HFFc6 (cell line): ENCODE data around the gene RNF181. TPM values are rescaled to one million over a fixed set of nuclear protein-coding genes. Genes with fewer than 3 reads are reported as not detected.

ENCODE experiments used
- DNase-seq: peaks from one replicate; pipeline ENCODE4 v3.0.0-alpha.2; 2018
- H3K27ac Mint-ChIP-seq: 2 replicates; pipeline ENCODE4 v1.8.0; 2020; ENCODE audit warnings: mild to moderate bottlenecking, mixed read lengths
- H3K27me3 Mint-ChIP-seq: 2 replicates; pipeline ENCODE4 v1.8.0; 2021; ENCODE audit warnings: mild to moderate bottlenecking, moderate library complexity, mixed read lengths; ENCODE audit not compliant: insufficient read depth
- H3K36me3 Mint-ChIP-seq: 2 replicates; pipeline ENCODE4 v1.8.0; 2021; ENCODE audit warnings: low read depth, mixed read lengths
- H3K4me1 Mint-ChIP-seq: 2 replicates; pipeline ENCODE4 v1.8.0; 2020; ENCODE audit warnings: low read depth, mixed read lengths
- H3K4me3 Mint-ChIP-seq: 2 replicates; pipeline ENCODE4 v1.8.0; 2020; ENCODE audit warnings: mild to moderate bottlenecking, moderate library complexity, mixed read lengths
- H3K9me3 Mint-ChIP-seq: 2 replicates; pipeline ENCODE4 v1.8.0; 2020; ENCODE audit warnings: mild to moderate bottlenecking, mixed read lengths
- total RNA-seq, 6 experiments: library from RNA; stranded (reverse); fragmentation: NEBNext Ultra II Directional; extraction: Animal tissue kit (Norgen Biotek cat#: 25700); gene quantifications; 2 replicates in 1 of 6; 3 replicates in 5 of 6; pipeline ENCODE4 v1.2.3, GENCODE V29; 2021
- TF ChIP-seq, protein P1 (sequence below): fragments of 200-600 bp; sonication (generic); IDR thresholded peaks from 2 replicates; pipeline ENCODE4 v1.5.0; 2021; ENCODE audit warnings: antibody characterized with exemption, mild to moderate bottlenecking

The RNF181 gene
- total RNA-seq, 6 experiments from 2014 or later, result 121 to 160 (median 146) TPM

DNA sequence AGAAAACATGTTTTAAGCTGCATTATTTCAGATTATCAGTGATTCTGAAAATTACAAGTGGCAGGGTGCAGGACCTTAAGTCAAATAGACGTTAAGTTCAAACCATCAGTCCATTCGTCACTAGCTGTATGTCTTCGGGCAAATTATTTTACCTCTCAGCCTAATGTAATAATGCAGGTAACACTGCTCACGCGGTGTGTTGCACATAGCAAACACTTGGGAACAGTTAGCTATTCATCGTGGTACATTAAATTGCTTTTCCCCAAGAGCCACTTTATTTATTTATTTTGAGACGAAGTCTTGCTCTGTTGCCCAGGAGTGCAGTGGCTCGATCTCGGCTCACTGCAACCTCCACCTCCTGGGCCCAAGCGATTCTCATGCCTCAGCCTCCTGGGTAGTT lies 46.5 kb upstream of the RNF181 start:
- no peak for DNase-seq
- peak overlapping the region; percentile 83 for H3K27ac Mint-ChIP-seq
- H3K36me3 Mint-ChIP-seq, result peaks cover 29% of the 10 kb centered on the region
- H3K4me1 Mint-ChIP-seq, result peaks cover 65% of the 10 kb centered on the region
- TF ChIP-seq, protein P1, sequence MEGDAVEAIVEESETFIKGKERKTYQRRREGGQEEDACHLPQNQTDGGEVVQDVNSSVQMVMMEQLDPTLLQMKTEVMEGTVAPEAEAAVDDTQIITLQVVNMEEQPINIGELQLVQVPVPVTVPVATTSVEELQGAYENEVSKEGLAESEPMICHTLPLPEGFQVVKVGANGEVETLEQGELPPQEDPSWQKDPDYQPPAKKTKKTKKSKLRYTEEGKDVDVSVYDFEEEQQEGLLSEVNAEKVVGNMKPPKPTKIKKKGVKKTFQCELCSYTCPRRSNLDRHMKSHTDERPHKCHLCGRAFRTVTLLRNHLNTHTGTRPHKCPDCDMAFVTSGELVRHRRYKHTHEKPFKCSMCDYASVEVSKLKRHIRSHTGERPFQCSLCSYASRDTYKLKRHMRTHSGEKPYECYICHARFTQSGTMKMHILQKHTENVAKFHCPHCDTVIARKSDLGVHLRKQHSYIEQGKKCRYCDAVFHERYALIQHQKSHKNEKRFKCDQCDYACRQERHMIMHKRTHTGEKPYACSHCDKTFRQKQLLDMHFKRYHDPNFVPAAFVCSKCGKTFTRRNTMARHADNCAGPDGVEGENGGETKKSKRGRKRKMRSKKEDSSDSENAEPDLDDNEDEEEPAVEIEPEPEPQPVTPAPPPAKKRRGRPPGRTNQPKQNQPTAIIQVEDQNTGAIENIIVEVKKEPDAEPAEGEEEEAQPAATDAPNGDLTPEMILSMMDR, result no peak
- H3K27me3 Mint-ChIP-seq, result peaks cover 3% of the 10 kb centered on the region; the same call in 1 of the 2 replicates
- no peaks in the 10 kb centered on the region for H3K9me3 Mint-ChIP-seq
- H3K4me3 Mint-ChIP-seq, result no peak overlapping the region

DNA sequence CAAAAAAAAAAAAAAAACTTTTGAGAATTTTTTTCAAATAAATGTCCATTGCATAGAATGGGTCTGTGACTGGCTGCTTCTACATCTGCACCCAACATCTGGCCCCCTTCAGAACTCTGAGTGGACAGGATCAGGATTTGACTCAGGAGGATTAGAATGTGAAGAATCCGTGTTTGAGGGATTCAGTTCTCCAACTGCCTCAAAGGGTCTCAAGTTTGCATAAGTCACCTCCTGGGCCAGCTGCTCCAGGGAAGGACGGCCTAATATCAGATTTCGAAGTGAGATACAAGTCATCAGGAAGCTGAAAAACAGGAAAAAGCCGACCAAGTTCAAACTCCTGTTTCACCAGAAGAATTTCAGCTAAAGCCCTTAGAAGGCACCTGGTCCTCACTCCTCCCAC lies 45.7 kb upstream of the RNF181 start:
- Mint-ChIP-seq H3K4me1 (peaks cover 59% of the 10 kb centered on the region), H3K9me3 (no peaks in the 10 kb centered on the region)

DNA sequence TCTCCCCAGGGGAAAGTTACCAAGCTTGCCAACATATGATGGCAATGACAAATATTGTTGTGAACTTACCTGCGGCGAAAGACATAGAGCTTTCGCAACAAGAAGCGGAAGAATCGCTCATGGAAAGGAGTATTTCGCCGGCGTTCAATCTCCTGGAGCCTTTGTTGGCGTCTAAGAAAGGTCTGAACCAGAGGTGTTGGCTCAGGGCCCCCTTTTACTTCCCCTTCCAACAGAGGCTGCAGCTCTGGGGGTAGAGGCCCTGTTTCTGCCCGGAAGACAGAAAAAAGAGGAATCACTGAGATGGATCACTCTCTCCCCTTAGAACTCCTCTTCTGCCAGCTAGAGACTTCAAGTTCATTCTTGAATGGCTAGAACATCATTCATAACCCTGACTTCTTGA lies 45.1 kb upstream of the RNF181 start:
- no peak for DNase-seq
- no peak overlapping the region; the same call in 1 of the 2 replicates for H3K4me3 Mint-ChIP-seq
- H3K36me3 Mint-ChIP-seq, result peaks cover 25% of the 10 kb centered on the region
- peak overlapping the region; percentile 29 for H3K27ac Mint-ChIP-seq
- H3K27me3 Mint-ChIP-seq, result peaks cover 3% of the 10 kb centered on the region; the same call in 1 of the 2 replicates
- H3K9me3 Mint-ChIP-seq, result no peaks in the 10 kb centered on the region
- TF ChIP-seq, protein P1, result no peak
- peaks cover 54% of the 10 kb centered on the region for H3K4me1 Mint-ChIP-seq

More for the DNA sequence above, 45.7 kb upstream of the RNF181 start:
- Mint-ChIP-seq H3K36me3 (peaks cover 28% of the 10 kb centered on the region), H3K27me3 (peaks cover 3% of the 10 kb centered on the region; the same call in 1 of the 2 replicates), H3K27ac (peak overlapping the region; percentile 83), H3K4me3 (peak overlapping the region; percentile 64)
- DNase-seq, result peak; percentile 80
- TF ChIP-seq, protein P1, result no peak

DNA sequence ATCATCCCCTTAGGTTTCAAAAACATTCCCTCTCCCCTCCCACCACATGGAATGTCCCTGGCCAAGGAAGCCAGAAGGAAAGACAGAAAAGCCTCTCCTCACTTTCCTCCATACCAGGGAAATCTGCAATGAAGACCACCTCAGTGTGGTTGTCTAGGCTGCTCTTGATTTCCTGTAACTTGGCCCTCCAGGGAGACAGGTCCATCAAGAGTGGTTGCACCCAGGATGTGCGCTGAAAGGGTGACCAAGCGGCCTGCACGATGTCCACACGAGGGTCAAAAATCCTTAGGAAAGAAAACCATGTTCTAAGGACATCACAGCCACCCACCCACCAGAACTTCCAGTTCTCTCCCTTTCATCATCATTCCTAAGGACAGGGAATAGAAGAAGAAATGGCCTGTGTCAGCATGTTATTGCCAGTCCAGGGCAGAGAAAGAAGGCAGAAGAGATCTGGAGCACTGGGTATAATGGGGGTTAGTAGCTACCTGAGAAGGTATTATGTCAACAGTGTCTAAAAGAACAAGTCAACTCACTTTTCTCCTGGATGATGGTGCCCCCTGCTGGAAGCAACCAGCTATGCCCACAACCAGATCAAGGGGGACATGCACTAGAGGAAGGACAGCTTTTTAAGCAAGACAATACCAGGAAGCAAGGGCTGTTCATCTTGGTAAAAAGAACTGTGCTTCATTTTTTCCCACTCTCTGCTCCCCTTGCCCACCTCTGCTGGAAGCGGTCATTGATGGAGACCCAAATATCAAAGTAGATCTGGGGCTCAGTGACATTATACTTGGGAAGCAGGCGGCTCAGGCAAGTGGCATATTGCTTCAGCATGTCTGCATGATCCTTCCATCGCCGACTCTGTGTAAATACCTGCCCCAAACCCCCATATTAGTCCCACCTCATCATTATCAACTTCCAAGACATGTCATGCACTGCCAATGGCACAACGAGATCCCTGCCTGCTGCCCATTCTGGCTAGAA lies 43.6 kb upstream of the RNF181 start:
- DNase-seq, result peak; percentile 58

DNA sequence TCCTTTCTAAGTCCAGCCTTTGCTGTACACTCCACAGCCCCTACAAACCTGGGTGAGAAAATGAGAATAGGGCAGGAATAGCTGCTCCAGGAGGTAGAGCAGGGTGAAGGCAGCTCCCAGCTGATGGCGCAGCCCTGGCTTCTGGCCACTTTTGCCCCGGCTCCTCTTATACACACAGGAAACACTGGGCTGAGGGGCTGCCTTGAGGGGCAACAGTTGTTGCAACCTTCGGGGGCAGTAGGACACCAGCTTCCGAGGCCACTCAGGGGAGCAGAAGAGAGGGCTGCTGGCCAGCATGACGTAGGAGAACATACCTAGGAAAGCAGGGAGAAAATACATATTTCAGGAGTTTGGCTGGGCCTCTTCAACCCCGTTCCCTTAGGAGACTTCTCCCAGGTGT lies 42.4 kb upstream of the RNF181 start:
- TF ChIP-seq, protein P1, result no peak
- Mint-ChIP-seq H3K27me3 (no peaks in the 10 kb centered on the region), H3K4me1 (peaks cover 42% of the 10 kb centered on the region), H3K36me3 (peaks cover 16% of the 10 kb centered on the region), H3K9me3 (no peaks in the 10 kb centered on the region), H3K4me3 (no peak overlapping the region), H3K27ac (no peak overlapping the region)
- DNase-seq, result no peak

More for the DNA sequence above, 43.6 kb upstream of the RNF181 start:
- peak overlapping the region; percentile 19; the same call in 1 of the 2 replicates for H3K27ac Mint-ChIP-seq
- no peak overlapping the region for H3K4me3 Mint-ChIP-seq
- TF ChIP-seq, protein P1, result peak; percentile 97
- peaks cover 48% of the 10 kb centered on the region for H3K4me1 Mint-ChIP-seq
- peaks cover under 1% of the 10 kb centered on the region; the same call in 1 of the 2 replicates for H3K27me3 Mint-ChIP-seq
- H3K36me3 Mint-ChIP-seq, result peaks cover 20% of the 10 kb centered on the region
- no peaks in the 10 kb centered on the region for H3K9me3 Mint-ChIP-seq
